Measurements from ENCODE around the gene POGZ. TPM values are rescaled to one million over a fixed set of nuclear protein-coding genes. Genes with fewer than 3 reads are reported as not detected.

POGZ gene
- total RNA-seq, 1 experiment from 2014 or later, result 102 TPM

- Mint-ChIP-seq H3K9me3 (no peaks in the 10 kb centered on the region), H3K27me3 (ENCODE audit: low read depth) (peaks cover 19% of the 10 kb centered on the region), H3K4me3 (peak overlapping the region; percentile 77 to 87), H3K36me3 (ENCODE audit: insufficient read depth in 1 of 3, low read depth in 3 of 3) (peaks cover 0 to 5% (median 0%) of the 10 kb centered on the region in 3 experiments; a peak in 3 of 7 replicates), H3K27ac (peak overlapping the region; percentile 49 to 99 (median 98)), H3K4me1 (peaks cover 9 to 13% of the 10 kb centered on the region in 2 experiments)
- peak overlapping the region; percentile 96 for H3K9ac ChIP-seq (ENCODE audit: extremely low read depth, insufficient read length, low read length)
- H3K4me1 ChIP-seq (ENCODE audit: insufficient read depth, low read length), result no peaks in the 10 kb centered on the region; the same call in 1 of the 2 replicates
- peaks cover 5% of the 10 kb centered on the region for H3K23me2 ChIP-seq (ENCODE audit: insufficient read length, low read depth, low read length, poor library complexity, severe bottlenecking)
- no peak overlapping the region; the same call in 1 of the 2 replicates for H3K4ac ChIP-seq (ENCODE audit: low read depth, low read length)
- H2BK20ac ChIP-seq (ENCODE audit: low read depth, low read length, poor library complexity, severe bottlenecking), result no peak overlapping the region
- no peak overlapping the region for H2AK5ac ChIP-seq (ENCODE audit: insufficient read length, low read length)
- H3K9me3 ChIP-seq (ENCODE audit: control insufficient read depth, low read depth, low read length), result no peaks in the 10 kb centered on the region
- peak; percentile 40 for DNase-seq
- H4K8ac ChIP-seq (replicated peaks; ENCODE audit: insufficient read length, low read depth, low read length), result no peak overlapping the region
- H3K79me2 ChIP-seq (ENCODE audit: insufficient read depth, low read length), result peaks cover 30% of the 10 kb centered on the region; the same call in 1 of the 2 replicates
- peak overlapping the region; percentile 28 for H3K18ac ChIP-seq (ENCODE audit: insufficient read length, low read depth, low read length)
- H3T11ph ChIP-seq (ENCODE audit: low read length), result no peak overlapping the region
- H3K4me2 ChIP-seq (ENCODE audit: insufficient read depth, insufficient read length, low read length), result peak overlapping the region; percentile 91
- H3K14ac ChIP-seq (ENCODE audit: insufficient read depth, low read length), result peak overlapping the region; percentile 24; the same call in 1 of the 2 replicates
- TF ChIP-seq CTCF (conservative IDR thresholded peaks at IDR 0.05), result no peak
- no peak overlapping the region for H4K5ac ChIP-seq (ENCODE audit: insufficient read length, low read depth, low read length)
- H2AFZ ChIP-seq (ENCODE audit: low read length), result no peak overlapping the region
- H4K20me1 ChIP-seq (ENCODE audit: control insufficient read depth, insufficient read depth, insufficient read length), result no peaks in the 10 kb centered on the region
- H3K27me3 ChIP-seq (ENCODE audit: insufficient read depth, low read length), result no peaks in the 10 kb centered on the region
- no peak overlapping the region for H2BK15ac ChIP-seq (ENCODE audit: low read depth, low read length)
- no peak overlapping the region for H2BK120ac ChIP-seq (ENCODE audit: low read depth, low read length, poor library complexity, severe bottlenecking)
- H2BK12ac ChIP-seq (ENCODE audit: insufficient read length, low read depth, low read length), result no peak overlapping the region
- H3K79me1 ChIP-seq (ENCODE audit: insufficient read depth, low read depth, low read length, poor library complexity, severe bottlenecking), result peaks cover 6% of the 10 kb centered on the region
- H3K27ac ChIP-seq (ENCODE audit: insufficient read length, low read depth, low read length), result peak overlapping the region; percentile 67
- no peak overlapping the region for H3K23ac ChIP-seq (ENCODE audit: insufficient read length, low read depth, low read length)
- no CpG with 5 or more reads among the region's 69 CpGs for WGBS (ENCODE audit: extremely low coverage, insufficient read length, low lambda C conversion rate)
- H3K56ac ChIP-seq (ENCODE audit: insufficient read length, low read depth, low read length), result no peak overlapping the region
- H2BK5ac ChIP-seq (ENCODE audit: insufficient read length, low read length), result no peak overlapping the region
- H4K91ac ChIP-seq (ENCODE audit: insufficient read length, low read depth, low read length), result no peak overlapping the region
Measured at GRCh38 chr1:151457911-151458801, 1.1 kb downstream of the POGZ start.

Data from H9 (cell line).